Karpas-422 (cell line): ENCODE measurements around the gene NRG3. TPM values are rescaled to one million over a fixed set of nuclear protein-coding genes. Genes with fewer than 3 reads are reported as not detected.

Source experiments
- DNase-seq: peaks from one replicate; pipeline ENCODE4 v3.0.0-alpha.2; 2015
- H2AFZ ChIP-seq: fragments of 200-600 bp; sonication (generic); 2 replicates; pipeline ENCODE4 v1.6.1; 2014; ENCODE audit warnings: antibody characterized with exemption, low read length, mixed read lengths
- H3K27ac ChIP-seq: fragments of 200-600 bp; sonication (generic); 2 replicates; pipeline ENCODE4 v1.5.1; 2014; ENCODE audit warnings: mild to moderate bottlenecking, low read length, moderate library complexity
- H3K27me3 ChIP-seq: fragments of 200-600 bp; sonication (generic); 2 replicates; pipeline ENCODE4 v1.6.1; 2014; ENCODE audit warnings: low read length, mixed read lengths
- H3K36me3 ChIP-seq: fragments of 200-600 bp; sonication (generic); 2 replicates; pipeline ENCODE4 v1.6.1; 2014; ENCODE audit warnings: low read length, mixed read lengths; ENCODE audit not compliant: insufficient read depth
- H3K4me1 ChIP-seq: fragments of 200-600 bp; sonication (generic); 2 replicates; pipeline ENCODE4 v1.6.1; 2014; ENCODE audit warnings: mild to moderate bottlenecking, low read length, mixed read lengths
- H3K4me2 ChIP-seq: fragments of 200-600 bp; sonication (generic); 2 replicates; pipeline ENCODE4 v1.6.1; 2014; ENCODE audit warnings: low read length, low read depth, mild to moderate bottlenecking; ENCODE audit not compliant: poor library complexity, severe bottlenecking
- H3K4me3 ChIP-seq: fragments of 200-600 bp; sonication (generic); 2 replicates; pipeline ENCODE4 v1.5.1; 2014; ENCODE audit warnings: mild to moderate bottlenecking, antibody characterized with exemption, low read length, mixed read lengths
- H3K79me2 ChIP-seq: fragments of 200-600 bp; sonication (generic); 2 replicates; pipeline ENCODE4 v1.6.1; 2014; ENCODE audit warnings: mild to moderate bottlenecking, low read length, mixed read lengths
- H3K9ac ChIP-seq: fragments of 200-600 bp; sonication (generic); 2 replicates; pipeline ENCODE4 v1.6.0; 2014; ENCODE audit warnings: low read length
- H3K9me2 ChIP-seq: fragments of 200-600 bp; sonication (generic), shearing (Covaris generic); replicated peaks from 2 replicates; pipeline ENCODE4 v1.6.0; 2014; ENCODE audit warnings: mild to moderate bottlenecking, low read length, moderate library complexity; ENCODE audit not compliant: insufficient read depth
- H3K9me3 ChIP-seq: fragments of 300-700, 200-600 bp; sonication (generic); 2 replicates; pipeline ENCODE4 v1.6.1; 2014; ENCODE audit warnings: low read length, mixed read lengths
- H4K20me1 ChIP-seq: fragments of 200-600 bp; sonication (generic); 2 replicates; pipeline ENCODE4 v1.6.1; 2014; ENCODE audit warnings: mild to moderate bottlenecking, antibody characterized with exemption, low read length, low read depth; ENCODE audit not compliant: insufficient read depth
- total RNA-seq: library from RNA; depleted of rRNA; stranded (reverse); fragments of >200 nt; shearing (Covaris generic); gene quantifications from 2 replicates; pipeline ENCODE4 v1.2.3, GENCODE V29; 2014; ENCODE audit warnings: low replicate concordance

Gene NRG3
- total RNA-seq, 1 experiment from 2014 or later = not detected

- H3K4me2 ChIP-seq = no peak overlapping the region
- no peaks in the 10 kb centered on the region for H4K20me1 ChIP-seq
- no peak overlapping the region for H3K9ac ChIP-seq
- no peaks in the 10 kb centered on the region for H3K27me3 ChIP-seq
- no peaks in the 10 kb centered on the region for H3K36me3 ChIP-seq
- no peak overlapping the region for H3K27ac ChIP-seq
- H3K4me3 ChIP-seq = no peak overlapping the region
- DNase-seq = peak; percentile 78
- no peaks in the 10 kb centered on the region for H3K9me3 ChIP-seq
- H2AFZ ChIP-seq = no peak overlapping the region
- no peaks in the 10 kb centered on the region for H3K4me1 ChIP-seq
- no peaks in the 10 kb centered on the region for H3K9me2 ChIP-seq
- H3K79me2 ChIP-seq = no peaks in the 10 kb centered on the region
Observed at GRCh38 chr10:82150123-82150900, 275.3 kb downstream of the NRG3 start.

DNA sequence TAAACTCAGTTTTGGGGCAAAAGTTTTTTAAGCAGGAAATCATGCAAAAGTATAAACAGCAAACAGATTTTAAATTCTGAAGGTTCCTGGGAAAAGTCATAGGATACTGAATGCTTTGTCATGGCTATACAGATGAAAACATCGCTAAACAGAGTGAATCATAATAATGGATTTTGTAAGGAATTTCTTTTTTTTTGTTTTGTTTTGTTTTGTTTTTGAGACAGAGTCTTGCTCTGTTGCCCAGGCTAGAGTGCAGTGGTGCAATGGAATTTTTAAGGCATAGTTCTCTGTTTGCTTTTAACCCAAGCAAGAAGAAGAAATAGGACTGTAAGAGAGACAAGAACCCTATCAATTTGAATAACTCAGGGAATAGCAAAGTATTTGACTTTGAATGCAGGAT lies 285.3 kb downstream of the NRG3 start:
- H3K9me2 ChIP-seq = no peaks in the 10 kb centered on the region
- no peak overlapping the region for H3K4me2 ChIP-seq
- no peak overlapping the region for H3K4me3 ChIP-seq
- H3K9ac ChIP-seq = no peak overlapping the region
- no peaks in the 10 kb centered on the region for H4K20me1 ChIP-seq
- H3K36me3 ChIP-seq = no peaks in the 10 kb centered on the region
- no peak for DNase-seq
- no peaks in the 10 kb centered on the region for H3K27me3 ChIP-seq
- no peaks in the 10 kb centered on the region for H3K79me2 ChIP-seq
- no peaks in the 10 kb centered on the region for H3K9me3 ChIP-seq
- no peaks in the 10 kb centered on the region for H3K4me1 ChIP-seq
- no peak overlapping the region for H2AFZ ChIP-seq
- no peak overlapping the region for H3K27ac ChIP-seq

DNA sequence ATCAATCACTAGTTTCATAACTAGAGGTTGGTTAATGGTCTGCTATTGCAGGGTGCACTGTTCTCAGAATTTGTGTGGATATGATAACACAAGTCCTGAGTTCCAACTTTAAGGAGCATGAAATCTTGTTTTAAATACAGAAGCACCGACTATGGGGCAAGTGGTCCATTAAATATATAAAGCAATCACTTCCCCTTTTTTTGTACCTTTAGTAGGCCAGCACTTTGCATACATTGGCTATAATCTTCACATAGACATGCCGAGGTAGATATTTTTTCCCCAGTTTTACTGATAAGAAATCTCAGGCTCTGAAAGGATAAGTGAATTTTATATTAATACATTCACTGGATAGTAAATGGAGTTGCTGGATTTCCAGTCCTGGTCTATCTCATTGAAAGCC lies 286.3 kb downstream of the NRG3 start:
- Histone ChIP-seq H3K4me1 (no peaks in the 10 kb centered on the region), H3K79me2 (no peaks in the 10 kb centered on the region), H3K27me3 (no peaks in the 10 kb centered on the region), H4K20me1 (no peaks in the 10 kb centered on the region), H3K36me3 (no peaks in the 10 kb centered on the region), H3K9ac (no peak overlapping the region), H3K9me2 (no peaks in the 10 kb centered on the region), H2AFZ (no peak overlapping the region), H3K27ac (no peak overlapping the region), H3K4me2 (no peak overlapping the region), H3K9me3 (no peaks in the 10 kb centered on the region), H3K4me3 (no peak overlapping the region)
- no peak for DNase-seq

DNA sequence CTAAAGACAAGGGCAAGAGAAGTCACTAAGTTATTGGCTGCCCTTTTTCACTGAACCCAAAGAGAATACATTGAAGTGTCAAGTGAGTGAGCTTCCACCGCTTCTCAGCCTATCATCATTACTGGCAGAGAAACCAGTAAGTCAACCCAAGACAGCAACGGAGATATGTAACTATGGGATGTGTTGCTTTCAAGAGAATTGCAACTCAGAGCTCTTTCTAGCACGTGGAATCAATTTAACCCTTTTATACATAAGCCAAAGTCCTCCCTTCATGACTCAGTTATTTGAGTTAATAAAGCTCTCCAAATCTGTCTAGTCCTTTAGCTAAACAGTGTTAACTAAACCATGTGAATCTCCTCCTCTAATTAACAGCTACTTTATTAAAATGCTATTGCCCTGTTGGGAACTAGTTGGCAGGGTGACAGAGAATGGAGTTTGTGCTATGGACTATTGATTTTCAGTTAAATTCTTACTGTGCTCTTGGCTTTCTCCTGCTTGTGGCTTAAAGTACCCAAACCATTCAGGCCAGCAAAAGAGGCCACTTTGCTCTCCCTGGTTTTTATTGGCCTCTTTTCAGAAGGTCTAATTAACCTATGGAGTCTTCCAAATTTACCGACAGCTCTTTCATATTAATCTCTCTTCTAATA lies 287.7 kb downstream of the NRG3 start:
- Histone ChIP-seq H4K20me1 (no peaks in the 10 kb centered on the region), H3K27me3 (no peaks in the 10 kb centered on the region), H3K4me2 (no peak overlapping the region), H3K9ac (no peak overlapping the region), H3K36me3 (no peaks in the 10 kb centered on the region), H2AFZ (no peak overlapping the region), H3K79me2 (no peaks in the 10 kb centered on the region), H3K27ac (no peak overlapping the region), H3K4me3 (no peak overlapping the region), H3K4me1 (no peaks in the 10 kb centered on the region), H3K9me2 (no peaks in the 10 kb centered on the region), H3K9me3 (no peaks in the 10 kb centered on the region)
- DNase-seq = no peak

DNA sequence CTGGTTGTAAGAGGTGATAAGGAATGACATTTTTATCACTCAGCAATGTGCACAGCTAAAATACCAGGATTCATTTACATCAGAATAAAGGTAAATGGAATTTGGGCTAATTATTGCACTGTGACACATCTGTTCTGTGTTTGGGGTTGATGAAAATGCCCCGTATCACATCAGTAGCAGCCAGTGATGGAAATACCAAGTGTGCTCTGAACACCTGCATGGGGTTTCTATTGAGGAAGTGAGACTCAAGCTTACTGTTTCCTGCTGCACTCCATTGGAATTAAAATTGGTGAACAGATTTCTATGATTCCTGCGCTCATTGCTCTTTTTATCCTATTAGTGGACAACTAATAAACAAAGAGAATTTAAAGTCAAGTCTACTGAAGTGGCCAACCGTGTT lies 296.9 kb downstream of the NRG3 start:
- H3K9me2 ChIP-seq = no peaks in the 10 kb centered on the region
- H3K9me3 ChIP-seq = no peaks in the 10 kb centered on the region
- H3K36me3 ChIP-seq = no peaks in the 10 kb centered on the region
- H3K27ac ChIP-seq = no peak overlapping the region
- no peak overlapping the region for H3K4me2 ChIP-seq
- no peak for DNase-seq
- no peaks in the 10 kb centered on the region for H3K4me1 ChIP-seq
- H3K9ac ChIP-seq = no peak overlapping the region
- no peaks in the 10 kb centered on the region for H3K27me3 ChIP-seq
- no peaks in the 10 kb centered on the region for H4K20me1 ChIP-seq
- H2AFZ ChIP-seq = no peak overlapping the region
- H3K4me3 ChIP-seq = no peak overlapping the region
- H3K79me2 ChIP-seq = no peaks in the 10 kb centered on the region

DNA sequence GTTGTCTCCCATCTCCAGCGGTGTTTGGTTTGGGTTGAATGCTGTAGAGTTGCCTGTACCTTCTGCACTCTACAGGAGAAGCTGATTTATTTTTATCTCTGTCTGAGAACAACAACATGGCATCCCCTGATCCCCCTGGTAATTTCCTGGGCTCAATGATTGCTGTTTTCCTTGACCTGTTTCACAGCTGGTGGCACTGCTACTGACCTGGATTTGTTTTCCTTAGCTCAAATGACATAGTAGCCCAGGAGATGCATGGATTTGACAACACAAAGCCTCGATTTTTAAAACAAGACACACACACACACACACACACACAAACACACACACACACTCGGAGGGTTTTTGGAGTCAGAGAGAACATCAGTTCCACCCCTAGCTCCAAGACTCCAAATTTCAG lies 301.6 kb downstream of the NRG3 start:
- DNase-seq = no peak
- H3K27me3 ChIP-seq = no peaks in the 10 kb centered on the region
- no peaks in the 10 kb centered on the region for H3K9me2 ChIP-seq
- H3K4me3 ChIP-seq = no peak overlapping the region
- H3K9ac ChIP-seq = no peak overlapping the region
- H3K27ac ChIP-seq = no peak overlapping the region
- no peak overlapping the region for H2AFZ ChIP-seq
- H3K36me3 ChIP-seq = no peaks in the 10 kb centered on the region
- H3K4me2 ChIP-seq = no peak overlapping the region
- H3K9me3 ChIP-seq = peaks cover 4% of the 10 kb centered on the region; the same call in 1 of the 2 replicates
- no peaks in the 10 kb centered on the region for H3K79me2 ChIP-seq
- H4K20me1 ChIP-seq = no peaks in the 10 kb centered on the region
- no peaks in the 10 kb centered on the region for H3K4me1 ChIP-seq

DNA sequence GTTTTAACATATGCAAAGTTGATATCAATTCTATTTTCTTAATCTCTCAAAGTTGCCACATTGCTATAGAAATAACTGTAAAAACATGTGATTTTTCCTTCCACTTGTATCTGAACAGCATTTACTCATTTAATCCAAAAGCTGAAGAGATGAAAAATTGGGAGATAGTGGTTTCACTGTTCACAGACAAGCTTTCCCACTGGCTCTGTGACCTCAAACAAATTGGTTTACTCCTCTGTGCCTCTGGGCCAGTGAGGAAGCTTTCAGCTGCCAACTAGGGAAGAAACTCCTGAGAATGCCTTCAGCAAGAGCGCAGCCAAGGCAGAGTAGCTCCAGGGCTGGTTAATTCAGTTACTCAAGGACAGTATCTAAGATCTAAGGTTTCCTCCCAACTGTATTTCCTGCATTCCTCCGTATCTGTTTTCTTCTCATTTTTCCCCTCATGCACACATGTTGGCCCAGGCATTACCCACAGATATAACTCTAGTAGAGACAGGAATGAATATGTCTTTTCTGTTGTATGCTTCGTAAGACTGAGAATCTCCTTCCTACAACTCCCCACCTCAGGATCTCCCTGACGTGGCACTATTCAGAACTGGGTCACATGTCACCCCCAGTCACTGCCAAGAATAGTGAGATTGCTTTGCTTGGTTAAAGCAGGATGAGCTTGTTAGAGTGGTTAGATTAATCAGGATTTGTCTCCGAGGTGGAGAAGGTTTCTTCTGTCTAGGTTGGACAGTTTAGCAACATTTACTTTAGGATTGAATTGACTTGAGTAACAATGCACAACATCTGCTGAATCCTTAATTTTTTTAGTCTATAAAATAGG lies 315.7 kb downstream of the NRG3 start:
- no peaks in the 10 kb centered on the region for H4K20me1 ChIP-seq
- no peaks in the 10 kb centered on the region for H3K36me3 ChIP-seq
- no peaks in the 10 kb centered on the region for H3K79me2 ChIP-seq
- H3K27me3 ChIP-seq = no peaks in the 10 kb centered on the region
- no peak overlapping the region for H3K27ac ChIP-seq
- no peak overlapping the region for H2AFZ ChIP-seq
- H3K9me3 ChIP-seq = no peaks in the 10 kb centered on the region
- no peak overlapping the region for H3K4me2 ChIP-seq
- no peaks in the 10 kb centered on the region for H3K4me1 ChIP-seq
- H3K9ac ChIP-seq = no peak overlapping the region
- no peak overlapping the region for H3K4me3 ChIP-seq
- H3K9me2 ChIP-seq = no peaks in the 10 kb centered on the region
- DNase-seq = no peak

DNA sequence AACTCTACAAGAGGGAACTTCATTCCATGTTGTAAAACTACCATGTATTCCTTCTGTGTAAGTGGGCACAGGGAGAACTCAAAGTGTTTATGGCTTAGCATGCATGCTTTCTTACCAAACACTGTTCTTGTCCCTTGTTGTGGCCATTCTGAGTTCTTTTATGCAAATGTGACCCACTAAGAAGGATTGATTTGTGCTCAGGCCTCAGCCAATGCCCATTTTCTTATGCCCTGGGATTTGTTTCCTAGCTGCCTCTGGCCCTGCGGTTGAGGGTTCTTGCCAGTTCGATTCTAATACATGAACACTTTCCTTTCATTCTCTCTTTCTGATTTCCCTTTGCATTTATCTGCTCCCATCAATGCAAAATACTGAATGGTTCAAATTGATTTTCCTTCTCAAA lies 316.7 kb downstream of the NRG3 start:
- DNase-seq = no peak
- no peaks in the 10 kb centered on the region for H3K79me2 ChIP-seq
- H4K20me1 ChIP-seq = no peaks in the 10 kb centered on the region
- H3K9ac ChIP-seq = no peak overlapping the region
- no peaks in the 10 kb centered on the region for H3K27me3 ChIP-seq
- H3K4me2 ChIP-seq = no peak overlapping the region
- no peak overlapping the region for H2AFZ ChIP-seq
- no peaks in the 10 kb centered on the region for H3K9me3 ChIP-seq
- no peak overlapping the region for H3K27ac ChIP-seq
- no peaks in the 10 kb centered on the region for H3K4me1 ChIP-seq
- H3K9me2 ChIP-seq = no peaks in the 10 kb centered on the region
- no peak overlapping the region for H3K4me3 ChIP-seq
- no peaks in the 10 kb centered on the region for H3K36me3 ChIP-seq
